A549 (cell line): Measurements from ENCODE around the gene NRXN3. TPM values are rescaled to one million over a fixed set of nuclear protein-coding genes. Genes with fewer than 3 reads are reported as not detected.

Source experiments
- ATAC-seq, 2 experiments: fragments of 200-7000 bp in 1 of 2; fragments of >200 bp in 1 of 2; cut with Nextera tagmentation in 1 of 2; cut with Tn5 transposase in 1 of 2; 3 replicates each; pipeline versions ENCODE4 v1.8.0 to v1.9.1; 2018 to 2020; ENCODE audit warnings: mild to moderate bottlenecking in 1 of 2, moderate library complexity in 1 of 2
- CTCF ChIA-PET: fragments of 300-600 bp; sonication (Branson Sonifier 250); formaldehyde crosslinking; extraction: SDS; loops from one replicate; lab custom pipeline; 2021; ENCODE audit warnings: antibody characterized with exemption, inconsistent platforms; lab: Yijun Ruan, JAX
- POLR2A ChIA-PET: fragments of 350-600 bp; formaldehyde crosslinking; extraction: SDS; loops from one replicate; lab custom pipeline; 2021; ENCODE audit warnings: antibody characterized with exemption, inconsistent platforms; lab: Yijun Ruan, JAX
- DNase-seq, 2 experiments: peaks; one replicate each; pipeline versions ENCODE4 v3.0.0 to v3.0.0-alpha.2; 2011 to 2016; ENCODE audit warnings: low read depth in 1 of 2, low spot score in 1 of 2
- FAIRE-seq: peaks from 2 replicates; lab custom pipeline; 2011; peaks lifted over from hg19 to GRCh38; lab: Jason Lieb, UNC
- H3K27ac ChIP-seq, 2 experiments: fragments of >200 bp; sonication (Bioruptor Twin); formaldehyde crosslinking; 3 replicates each; pipeline ENCODE4 v1.5.1; 2016 to 2017
- H3K4me1 ChIP-seq: fragments of >200 bp; sonication (Bioruptor Twin); formaldehyde crosslinking; 3 replicates; pipeline ENCODE4 v1.6.1; 2016
- H3K4me2 ChIP-seq: fragments of >200 bp; sonication (Bioruptor Twin); formaldehyde crosslinking; 3 replicates; pipeline ENCODE4 v1.6.1; 2016
- H3K4me3 ChIP-seq: fragments of >200 bp; sonication (Bioruptor Twin); formaldehyde crosslinking; 3 replicates; pipeline ENCODE4 v1.5.1; 2016
- H3K9me3 ChIP-seq: fragments of >200 bp; sonication (Bioruptor Twin); formaldehyde crosslinking; 3 replicates; pipeline ENCODE4 v1.6.1; 2016
- CEBPB ChIP-seq, 2 experiments: fragments of >200 bp in 1 of 2; sonication (Bioruptor Twin) in 1 of 2; formaldehyde crosslinking in 1 of 2; IDR thresholded peaks; 2 replicates each; pipeline ENCODE4 v1.6.1; 2012 to 2016
- CHD2 ChIP-seq: fragments of 150-350 bp; IDR thresholded peaks from 2 replicates; pipeline ENCODE4 v1.6.1; 2014; ENCODE audit warnings: low read length; ENCODE audit not compliant: partially characterized antibody
- CTCF ChIP-seq: fragments of >200 bp; sonication (Bioruptor Twin); formaldehyde crosslinking; IDR thresholded peaks from 3 replicates; pipeline ENCODE4 v1.5.1; 2016
- E2F6 ChIP-seq: IDR thresholded peaks from 2 replicates; pipeline ENCODE4 v1.6.1; 2012; ENCODE audit warnings: low read depth, borderline replicate concordance
- EHF ChIP-seq: fragments of 250-450 bp; sonication (Bioruptor Pico); IDR thresholded peaks from 2 replicates; pipeline ENCODE4 v1.5.0; 2020; ENCODE audit warnings: mild to moderate bottlenecking
- EP300 ChIP-seq, 2 experiments: fragments of >200 bp; sonication (Bioruptor Twin); formaldehyde crosslinking; IDR thresholded peaks; 2 replicates in 1 of 2; 3 replicates in 1 of 2; pipeline ENCODE4 v1.6.1; 2016 to 2017
- ESRRA ChIP-seq: fragments of 150-350 bp; IDR thresholded peaks from 2 replicates; pipeline ENCODE4 v1.6.1; 2014; ENCODE audit warnings: mild to moderate bottlenecking, low read length, borderline replicate concordance
- HDAC2 ChIP-seq: fragments of 200-600 bp; sonication (generic); IDR thresholded peaks from 2 replicates; pipeline ENCODE4 v1.6.1; 2016
- HOXA7 ChIP-seq: fragments of 250-450 bp; sonication (Bioruptor Pico); IDR thresholded peaks from 2 replicates; pipeline ENCODE4 v1.5.0; 2020; ENCODE audit warnings: mild to moderate bottlenecking, moderate library complexity
- HOXB5 ChIP-seq: fragments of 250-450 bp; sonication (Bioruptor Pico); IDR thresholded peaks from 2 replicates; pipeline ENCODE4 v1.5.0; 2020; ENCODE audit warnings: mild to moderate bottlenecking, moderate library complexity
- JUN ChIP-seq, 2 experiments: fragments of >200 bp; sonication (Bioruptor Twin); formaldehyde crosslinking; IDR thresholded peaks; 2 replicates in 1 of 2; 3 replicates in 1 of 2; pipeline ENCODE4 v1.6.1; 2016 to 2017
- KDM1A ChIP-seq: fragments of 200-600 bp; sonication (generic); IDR thresholded peaks from 2 replicates; pipeline ENCODE4 v1.6.1; 2016; ENCODE audit warnings: low read depth, mild to moderate bottlenecking
- MYC ChIP-seq: IDR thresholded peaks from 2 replicates; pipeline ENCODE4 v1.6.1; 2012; ENCODE audit warnings: mild to moderate bottlenecking, inconsistent platforms, low read length, improper control_type of control experiment, borderline replicate concordance
- NR3C1 ChIP-seq: fragments of >200 bp; sonication (Bioruptor Twin); formaldehyde crosslinking; IDR thresholded peaks from 3 replicates; pipeline ENCODE4 v1.6.1; 2017
- POLR2A ChIP-seq: IDR thresholded peaks from 2 replicates; pipeline ENCODE4 v1.6.1; 2012; ENCODE audit warnings: mild to moderate bottlenecking, low read length
- POLR2AphosphoS2 ChIP-seq: conservative IDR thresholded peaks from 2 replicates; pipeline ENCODE4 v1.6.1; 2012; ENCODE audit warnings: low read length, improper control_type of control experiment, inconsistent platforms
- RAD21 ChIP-seq, 2 experiments: fragments of >200 bp in 1 of 2; sonication (Bioruptor Twin) in 1 of 2; formaldehyde crosslinking in 1 of 2; IDR thresholded peaks in 1 of 2; conservative IDR thresholded peaks in 1 of 2; 2 replicates in 1 of 2; 3 replicates in 1 of 2; pipeline ENCODE4 v1.6.1; 2012 to 2018; ENCODE audit warnings: inconsistent platforms in 1 of 2
- RARB ChIP-seq: fragments of 250-450 bp; sonication (Bioruptor Pico); IDR thresholded peaks from 2 replicates; pipeline ENCODE4 v1.8.0; 2021; ENCODE audit warnings: mild to moderate bottlenecking, moderate library complexity
- SMC3 ChIP-seq: fragments of >200 bp; sonication (Bioruptor Twin); formaldehyde crosslinking; IDR thresholded peaks from 3 replicates; pipeline ENCODE4 v1.6.1; 2018; ENCODE audit warnings: inconsistent platforms
- TP53 ChIP-seq: fragments of 250-450 bp; sonication (Bioruptor Pico); IDR thresholded peaks from 2 replicates; pipeline ENCODE4 v1.5.0; 2021; ENCODE audit warnings: mild to moderate bottlenecking, moderate library complexity
- ZFP36 ChIP-seq: fragments of 450-650 bp; IDR thresholded peaks from 2 replicates; pipeline ENCODE4 v1.6.1; 2014; ENCODE audit warnings: borderline replicate concordance; ENCODE audit not compliant: partially characterized antibody
- ZNF302 ChIP-seq: fragments of 250-450 bp; sonication (Bioruptor Pico); IDR thresholded peaks from 2 replicates; pipeline ENCODE4 v1.9.0; 2021; ENCODE audit warnings: inconsistent platforms, mild to moderate bottlenecking, moderate library complexity
- WGBS: methylation state at CpG from one replicate; pipeline ENCODE4 v1.1.6; 2017; ENCODE audit errors: missing lambda C conversion rate; 5-methylcytosine and 5-hydroxymethylcytosine counted together
- polyA plus RNA-seq, 4 experiments: library from polyadenylated mRNA; depleted of rRNA in 3 of 4; stranded (reverse); fragments of >200 nt; fragmentation: RNase III in 1 of 4; extraction: RNeasy Plus Mini Kit Qiagen cat#74134 plus additional on column Dnase treatment in 1 of 4; gene quantifications; 2 replicates in 3 of 4; 3 replicates in 1 of 4; pipeline ENCODE4 v1.2.3, GENCODE V29; 2011 to 2017
- TF ChIP-seq, protein P1 (sequence below): IDR thresholded peaks from 2 replicates; pipeline ENCODE4 v1.6.1; 2012
- TF ChIP-seq, protein P2 (sequence below): fragments of 150-350 bp; IDR thresholded peaks from 2 replicates; pipeline ENCODE4 v1.6.1; 2014; ENCODE audit warnings: low read depth, mild to moderate bottlenecking, low read length
- TF ChIP-seq, protein P3 (sequence below): fragments of 450-650 bp; IDR thresholded peaks from 2 replicates; pipeline ENCODE4 v1.6.1; 2014; ENCODE audit warnings: antibody characterized with exemption

The NRXN3 gene
- polyA plus RNA-seq, 2 of the 4 experiments (the other 2 are of a cell fraction) = 0.62 to 2.3 TPM

- DNase-seq = peak in 1 of 2 experiments; percentile 34
- Histone ChIP-seq H3K4me1 (no peaks in the 10 kb centered on the region), H3K27ac (no peak overlapping the region), H3K9me3 (no peaks in the 10 kb centered on the region), H3K4me2 (no peak overlapping the region), H3K4me3 (no peak overlapping the region)
- WGBS = 0% methylated on average over 5 of the region's 5 CpGs
- TF ChIP-seq CEBPB (IDR thresholded peaks at IDR 0.05) (no peak), E2F6 (no peak), CTCF (peak; percentile 17; the same call in 1 of the 3 replicates), TP53 (CRISPR knock-in tag) (no peak), RAD21 (conservative IDR thresholded peaks at IDR 0.05 in 1 of 2, IDR thresholded peaks at IDR 0.05 in 1 of 2) (peak in 1 of 2 experiments; percentile 9; a peak in 1 of 5 replicates)
- ChIA-PET CTCF (interaction anchor here (0.6 to 0.9 kb wide), 3 partner anchors 16 to 547 kb away, joined by 3 read pairs; no protein-coding TSS in a partner anchor), POLR2A (no interaction called here)
- FAIRE-seq = no peak
- ATAC-seq = peak in 1 of 2 experiments; percentile 62; a peak in 1 of 6 replicates
Observed at GRCh38 chr14:78902010-78902623, 731.9 kb downstream of the NRXN3 start.

GRCh38 chr14:78904094-78904493 lies 733.9 kb downstream of the NRXN3 start:
- H3K27ac ChIP-seq = no peak overlapping the region
- TF ChIP-seq ZNF302 (CRISPR knock-in tag) (no peak), NR3C1 (no peak), CHD2 (no peak), HOXA7 (CRISPR knock-in tag) (no peak), ZFP36 (no peak)
- TF ChIP-seq, protein P1, sequence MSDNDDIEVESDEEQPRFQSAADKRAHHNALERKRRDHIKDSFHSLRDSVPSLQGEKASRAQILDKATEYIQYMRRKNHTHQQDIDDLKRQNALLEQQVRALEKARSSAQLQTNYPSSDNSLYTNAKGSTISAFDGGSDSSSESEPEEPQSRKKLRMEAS = no peak
- TF ChIP-seq, protein P2, sequence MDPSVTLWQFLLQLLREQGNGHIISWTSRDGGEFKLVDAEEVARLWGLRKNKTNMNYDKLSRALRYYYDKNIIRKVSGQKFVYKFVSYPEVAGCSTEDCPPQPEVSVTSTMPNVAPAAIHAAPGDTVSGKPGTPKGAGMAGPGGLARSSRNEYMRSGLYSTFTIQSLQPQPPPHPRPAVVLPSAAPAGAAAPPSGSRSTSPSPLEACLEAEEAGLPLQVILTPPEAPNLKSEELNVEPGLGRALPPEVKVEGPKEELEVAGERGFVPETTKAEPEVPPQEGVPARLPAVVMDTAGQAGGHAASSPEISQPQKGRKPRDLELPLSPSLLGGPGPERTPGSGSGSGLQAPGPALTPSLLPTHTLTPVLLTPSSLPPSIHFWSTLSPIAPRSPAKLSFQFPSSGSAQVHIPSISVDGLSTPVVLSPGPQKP = no peak
- H3K4me2 ChIP-seq = no peak overlapping the region
- H3K9me3 ChIP-seq = no peaks in the 10 kb centered on the region
- ChIA-PET CTCF (interaction anchor here (0.7 kb wide), 1 partner anchor 29 kb away, joined by 3 read pairs; no protein-coding TSS in a partner anchor), POLR2A (no interaction called here)
- 11% methylated on average over 3 of the region's 3 CpGs for WGBS
- FAIRE-seq (no peak), ATAC-seq (peak; percentile 46 to 64; a peak in 1 of 6 replicates), DNase-seq (peak in 1 of 2 experiments; percentile 10)
- H3K4me1 ChIP-seq = no peaks in the 10 kb centered on the region
- H3K4me3 ChIP-seq = no peak overlapping the region

DNA sequence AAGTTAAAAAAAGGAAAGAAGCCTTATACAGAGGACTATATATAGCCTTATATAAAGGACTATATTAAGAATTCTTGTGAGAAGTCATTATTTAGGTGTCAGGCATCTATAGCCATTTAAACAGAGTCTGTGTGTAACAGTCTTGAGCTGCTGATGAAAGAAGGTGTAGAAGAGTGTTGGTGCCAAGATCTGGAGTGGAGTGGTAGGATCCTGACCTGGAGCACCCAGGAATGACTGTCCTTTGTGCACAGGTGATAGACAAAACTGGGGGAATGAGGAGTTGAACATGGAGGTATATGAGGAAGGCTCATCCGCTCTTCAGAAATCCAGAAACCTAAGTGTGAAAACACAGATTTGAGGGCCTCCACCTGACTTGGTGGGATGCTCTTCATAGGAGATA lies 747.3 kb downstream of the NRXN3 start:
- no peak for DNase-seq
- no peaks in the 10 kb centered on the region for H3K9me3 ChIP-seq
- H3K4me1 ChIP-seq = no peaks in the 10 kb centered on the region
- no peak overlapping the region for H3K27ac ChIP-seq
- no peak for FAIRE-seq
- WGBS = 100% methylated on average over 1 of the region's 1 CpG
- ATAC-seq = no peak
- no peak overlapping the region for H3K4me2 ChIP-seq
- ChIA-PET POLR2A (no interaction called here), CTCF (no interaction called here)
- H3K4me3 ChIP-seq = no peak overlapping the region
- TF ChIP-seq SMC3 (no peak), MYC (no peak), CTCF (no peak), RARB (CRISPR knock-in tag) (no peak), ZFP36 (no peak), EP300 (IDR thresholded peaks at IDR 0.05) (no peak), EHF (CRISPR knock-in tag) (no peak), CEBPB (IDR thresholded peaks at IDR 0.05) (no peak), POLR2A (no peak), ESRRA (no peak), CHD2 (no peak), JUN (IDR thresholded peaks at IDR 0.05) (no peak), HDAC2 (no peak), KDM1A (no peak), POLR2AphosphoS2 (no peak), HOXB5 (CRISPR knock-in tag) (no peak)
- TF ChIP-seq, protein P3, sequence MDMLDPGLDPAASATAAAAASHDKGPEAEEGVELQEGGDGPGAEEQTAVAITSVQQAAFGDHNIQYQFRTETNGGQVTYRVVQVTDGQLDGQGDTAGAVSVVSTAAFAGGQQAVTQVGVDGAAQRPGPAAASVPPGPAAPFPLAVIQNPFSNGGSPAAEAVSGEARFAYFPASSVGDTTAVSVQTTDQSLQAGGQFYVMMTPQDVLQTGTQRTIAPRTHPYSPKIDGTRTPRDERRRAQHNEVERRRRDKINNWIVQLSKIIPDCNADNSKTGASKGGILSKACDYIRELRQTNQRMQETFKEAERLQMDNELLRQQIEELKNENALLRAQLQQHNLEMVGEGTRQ = no peak
- TF ChIP-seq, protein P2 = no peak
